Cardiac septum (tissue), 1 donor: ENCODE results near the gene MSRB3. TPM values are rescaled to one million over a fixed set of nuclear protein-coding genes. Genes with fewer than 3 reads are reported as not detected.
"Not testable (repeated sequence)": the region's sequence is repeated elsewhere in the genome, so short reads cannot be mapped to it uniquely, and the experiment has no call there.

Experiments
- DNase-seq: peaks from one replicate; pipeline ENCODE4 v3.0.0-alpha.2; 2020; ENCODE audit warnings: low spot score
- intact Hi-C: fragments of 100-400 bp; cut with DNase I; formaldehyde crosslinking; loops from one replicate; pipeline ENCODE4 v1.14.0; 2022
- total RNA-seq: library from RNA; stranded (reverse); fragmentation: NEBNext Ultra II Directional; extraction: Animal tissue kit (Norgen Biotek cat#: 25700); gene quantifications from one replicate; pipeline ENCODE4 v1.2.1, GENCODE V29; 2021
- donor health status: DM: no; HTN: no; CAD: no.

MSRB3 gene
- total RNA-seq, 1 donor from 2014 or later, result 166 TPM

DNA sequence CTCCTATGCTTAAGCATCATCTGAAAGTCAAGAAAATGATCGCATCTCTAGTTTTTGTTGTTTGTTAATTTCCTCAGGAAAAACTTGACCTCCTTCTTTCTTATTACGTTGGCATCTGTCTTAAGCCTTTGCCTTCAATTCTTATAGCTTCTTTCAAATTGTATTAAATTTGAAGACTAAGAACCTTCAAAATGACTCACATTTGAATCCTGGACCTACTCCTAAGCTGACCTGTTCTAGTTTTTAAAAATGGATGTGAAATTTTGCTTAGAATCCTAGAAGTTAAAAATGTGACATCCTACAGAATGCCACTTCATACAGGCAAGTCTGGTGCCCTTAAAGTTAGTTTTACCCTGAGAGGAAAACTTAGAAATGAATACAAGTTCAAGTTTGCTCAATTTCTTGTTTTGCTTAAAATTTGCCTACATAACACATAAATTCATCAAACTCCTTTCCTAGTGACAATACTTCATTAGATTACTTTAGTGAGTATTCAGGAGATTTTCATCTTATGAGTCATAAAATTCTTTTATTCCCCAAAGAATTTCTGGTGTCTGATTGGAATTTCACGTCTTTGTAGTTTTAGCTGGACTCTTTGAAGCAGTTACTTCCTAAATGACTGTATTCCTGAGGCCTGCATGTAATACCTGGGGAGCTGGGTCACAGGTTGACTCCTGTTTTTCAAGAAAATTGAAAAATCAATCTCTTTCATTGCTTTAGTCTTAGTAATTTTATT lies 152.3 kb downstream of the MSRB3 start:
- DNase-seq, result no peak
- intact Hi-C loops, result no loop called here

GRCh38 chr12:65432114-65432513 lies 153.6 kb downstream of the MSRB3 start:
- DNase-seq, result no peak
- intact Hi-C loops, result no loop called here

- intact Hi-C loops, result no loop called here
- no peak for DNase-seq
Measured at GRCh38 chr12:65432651-65433050, 154.2 kb downstream of the MSRB3 start.

GRCh38 chr12:65434737-65435136 lies 156.3 kb downstream of the MSRB3 start:
- intact Hi-C loops, result no loop called here
- no peak for DNase-seq

DNA sequence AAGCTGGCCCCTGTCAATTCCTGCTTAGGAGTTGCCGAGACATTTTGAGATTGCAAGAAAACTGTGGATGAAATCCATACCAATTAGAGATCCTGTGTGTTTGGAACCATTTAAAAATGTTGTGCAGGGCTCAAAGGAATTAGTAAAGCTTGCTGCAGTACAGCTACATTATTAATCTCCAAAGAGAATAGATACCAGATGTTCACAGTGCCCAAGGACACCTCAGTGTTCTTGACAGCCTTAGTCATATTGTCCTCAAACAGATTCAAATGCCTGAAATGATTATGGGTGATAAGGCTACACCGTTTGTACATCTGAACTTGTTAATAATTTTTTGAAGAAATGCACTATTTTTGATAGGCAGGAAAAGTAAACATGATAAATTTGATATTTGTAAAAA lies 164.6 kb downstream of the MSRB3 start:
- intact Hi-C loops, result no loop called here
- no peak for DNase-seq

- intact Hi-C loops, result no loop called here
- no peak for DNase-seq
Measured at GRCh38 chr12:65444996-65445395, 166.5 kb downstream of the MSRB3 start.

- intact Hi-C loops, result no loop called here
- DNase-seq, result no peak
Measured at GRCh38 chr12:65446901-65447300, 168.4 kb downstream of the MSRB3 start.

GRCh38 chr12:65449400-65449799 lies 170.9 kb downstream of the MSRB3 start:
- no peak for DNase-seq
- intact Hi-C loops, result no loop called here

DNA sequence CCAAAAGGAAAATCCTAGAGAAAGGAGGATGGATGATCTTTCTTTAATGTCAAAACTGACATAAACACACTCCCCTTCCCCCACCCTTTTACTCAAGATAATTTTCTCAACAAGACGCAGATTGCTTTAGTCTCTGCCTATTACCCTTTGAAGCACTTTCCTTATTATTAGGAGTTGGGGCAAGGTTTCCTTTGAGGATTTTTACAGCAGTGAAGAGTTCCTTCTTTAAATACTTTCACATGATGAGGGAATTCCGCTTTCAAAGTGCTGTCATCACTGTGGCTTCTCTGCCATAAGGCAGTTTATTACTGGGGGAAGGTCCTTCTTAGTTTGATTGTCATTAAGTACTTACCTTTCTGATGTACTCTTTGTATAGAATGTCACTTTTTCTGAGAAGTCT lies 172.1 kb downstream of the MSRB3 start:
- intact Hi-C loops, result no loop called here
- no peak for DNase-seq

GRCh38 chr12:65454115-65454787 lies 175.8 kb downstream of the MSRB3 start:
- intact Hi-C loops, result no loop called here
- no peak for DNase-seq

DNA sequence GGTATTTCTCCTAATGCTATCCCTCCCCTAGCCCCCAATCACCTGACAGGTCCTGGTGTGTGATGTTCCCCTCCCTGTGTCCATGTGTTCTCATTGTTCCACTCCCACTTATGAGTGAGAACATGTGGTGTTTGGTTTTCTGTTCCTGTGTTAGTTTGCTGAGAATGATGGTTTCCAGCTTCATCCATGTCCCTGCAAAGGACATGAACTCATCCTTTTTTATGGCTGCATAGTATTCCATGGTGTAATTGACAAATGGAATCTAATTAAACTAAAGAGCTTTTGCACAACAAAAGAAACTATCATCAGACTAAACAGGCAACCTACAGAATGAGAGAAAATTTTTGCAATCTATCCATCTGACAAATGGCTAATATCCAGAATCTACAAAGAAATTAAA lies 178.9 kb downstream of the MSRB3 start:
- DNase-seq, intact Hi-C loops: not testable (repeated sequence)

- intact Hi-C loops, result no loop called here
- DNase-seq, result no peak
Measured at GRCh38 chr12:65458718-65459117, 180.2 kb downstream of the MSRB3 start.

DNA sequence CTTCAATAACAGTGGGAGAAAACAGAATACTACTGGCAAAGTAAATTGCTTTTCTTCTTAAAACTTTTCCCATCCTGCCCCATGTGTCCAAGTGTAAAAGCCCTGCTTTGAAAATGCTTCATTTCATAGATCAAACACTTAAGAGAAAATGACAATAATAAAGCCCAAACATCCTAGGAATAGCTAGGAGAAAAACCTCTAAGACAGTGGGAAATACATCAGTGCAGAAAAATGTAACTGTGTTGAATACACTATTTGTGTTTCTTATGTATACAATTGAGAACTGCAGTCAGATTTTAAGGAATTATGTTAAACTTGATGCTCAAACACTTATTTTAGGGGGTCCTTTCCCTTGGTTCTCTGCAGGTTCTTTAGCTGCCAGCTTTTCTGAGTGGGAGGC lies 181.1 kb downstream of the MSRB3 start:
- intact Hi-C loops, result no loop called here
- DNase-seq, result no peak

DNA sequence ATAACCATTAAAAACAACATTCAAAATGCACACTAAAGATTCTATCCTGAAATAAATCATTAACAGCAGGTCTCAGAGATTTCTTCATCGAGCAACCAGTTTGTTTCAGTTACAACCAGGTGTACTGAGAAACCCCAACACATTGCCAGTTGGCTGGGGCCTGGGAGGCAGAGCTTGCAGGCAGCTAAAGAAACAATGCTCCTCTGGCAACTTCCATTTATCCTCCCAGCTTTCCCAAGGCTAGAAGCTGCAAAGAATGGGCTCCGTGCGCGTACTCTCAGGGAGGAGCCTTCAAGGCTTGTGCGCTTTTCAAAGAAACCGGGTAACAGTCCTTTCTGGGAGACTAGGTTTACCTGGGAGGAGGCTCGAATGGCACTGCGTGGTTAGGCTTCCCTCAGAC lies 181.6 kb downstream of the MSRB3 start:
- intact Hi-C loops, result no loop called here

GRCh38 chr12:65461017-65461416 lies 182.5 kb downstream of the MSRB3 start:
- no peak for DNase-seq
- intact Hi-C loops, result no loop called here

More for the DNA sequence above, 181.6 kb downstream of the MSRB3 start:
- DNase-seq, result no peak

- intact Hi-C loops, result no loop called here
- no peak for DNase-seq
Measured at GRCh38 chr12:65462484-65462883, 184.0 kb downstream of the MSRB3 start.

DNA sequence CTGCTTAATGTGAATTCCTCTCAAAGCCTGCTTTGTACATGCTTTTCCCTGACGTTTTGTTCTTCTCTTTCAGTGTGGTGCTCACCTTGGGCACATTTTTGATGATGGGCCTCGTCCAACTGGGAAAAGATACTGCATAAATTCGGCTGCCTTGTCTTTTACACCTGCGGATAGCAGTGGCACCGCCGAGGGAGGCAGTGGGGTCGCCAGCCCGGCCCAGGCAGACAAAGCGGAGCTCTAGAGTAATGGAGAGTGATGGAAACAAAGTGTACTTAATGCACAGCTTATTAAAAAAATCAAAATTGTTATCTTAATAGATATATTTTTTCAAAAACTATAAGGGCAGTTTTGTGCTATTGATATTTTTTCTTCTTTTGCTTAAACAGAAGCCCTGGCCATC lies 184.6 kb downstream of the MSRB3 start:
- intact Hi-C loops, result no loop called here
- no peak for DNase-seq

GRCh38 chr12:65463611-65464010 lies 185.1 kb downstream of the MSRB3 start:
- no peak for DNase-seq
- intact Hi-C loops, result no loop called here

DNA sequence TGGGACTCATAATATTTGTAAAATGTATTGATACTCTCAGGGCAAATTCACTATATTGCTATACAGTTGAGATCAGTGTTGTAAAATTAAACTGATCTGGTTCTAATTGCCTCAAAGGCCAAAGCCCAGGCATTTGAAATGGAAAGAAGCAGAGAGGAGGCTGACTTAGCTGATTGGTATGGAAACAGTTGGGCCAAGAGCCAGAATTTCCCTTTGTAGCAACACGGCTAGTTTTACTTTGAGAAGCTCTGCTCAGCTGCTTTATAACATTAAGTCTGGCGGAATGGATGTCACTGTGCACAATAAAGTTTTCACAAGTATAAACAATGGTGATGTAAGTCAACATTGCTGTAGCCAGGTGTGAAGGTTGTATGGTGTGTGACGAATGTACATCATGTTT lies 186.4 kb downstream of the MSRB3 start:
- intact Hi-C loops, result no loop called here
- no peak for DNase-seq

- intact Hi-C loops, result no loop called here
- no peak for DNase-seq
Measured at GRCh38 chr12:65465766-65466547, 187.5 kb downstream of the MSRB3 start.

GRCh38 chr12:65466911-65467310 lies 188.4 kb downstream of the MSRB3 start:
- no peak for DNase-seq
- intact Hi-C loops, result no loop called here
